LNCaP clone FGC (cell line): Measurements from ENCODE around the gene MAPK14.
A peak's percentile ranks its signal among the peaks of the same experiment; 100 is the strongest.

Experiments
- DNase-seq: peaks from one replicate; pipeline ENCODE4 v3.0.0-alpha.2; 2011; ENCODE audit warnings: low read depth
- H3K4me3 ChIP-seq: 2 replicates; pipeline ENCODE4 v1.5.1; 2011; ENCODE audit warnings: mild to moderate bottlenecking, low read depth, low read length, control low read depth
- TF ChIP-seq, protein P1 (sequence below): IDR thresholded peaks from 2 replicates; pipeline ENCODE4 v1.5.1; 2012; ENCODE audit warnings: mild to moderate bottlenecking; ENCODE audit not compliant: control insufficient read depth, insufficient read depth; ENCODE audit errors: extremely low read depth

Gene MAPK14

DNA sequence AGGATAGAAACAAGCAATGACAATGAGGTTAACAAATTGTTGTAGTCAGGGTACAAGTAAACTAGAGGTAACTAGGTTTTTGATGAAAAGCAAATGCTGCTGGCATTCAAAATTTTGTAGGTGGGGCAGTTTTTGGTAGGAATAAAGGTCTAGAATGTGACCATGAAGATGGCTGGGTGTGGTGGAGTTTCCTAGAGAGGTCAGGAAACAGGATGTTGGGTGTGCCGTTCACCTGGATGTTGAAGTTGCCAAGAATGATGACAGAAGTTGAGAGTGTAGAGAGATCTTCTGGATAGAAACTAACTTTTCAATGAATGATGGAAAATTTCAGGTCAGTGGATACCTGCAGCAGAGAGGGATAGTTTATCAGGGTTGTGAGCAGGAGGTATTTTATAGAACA is 22.7 kb downstream of the MAPK14 start:
- TF ChIP-seq, protein P1, sequence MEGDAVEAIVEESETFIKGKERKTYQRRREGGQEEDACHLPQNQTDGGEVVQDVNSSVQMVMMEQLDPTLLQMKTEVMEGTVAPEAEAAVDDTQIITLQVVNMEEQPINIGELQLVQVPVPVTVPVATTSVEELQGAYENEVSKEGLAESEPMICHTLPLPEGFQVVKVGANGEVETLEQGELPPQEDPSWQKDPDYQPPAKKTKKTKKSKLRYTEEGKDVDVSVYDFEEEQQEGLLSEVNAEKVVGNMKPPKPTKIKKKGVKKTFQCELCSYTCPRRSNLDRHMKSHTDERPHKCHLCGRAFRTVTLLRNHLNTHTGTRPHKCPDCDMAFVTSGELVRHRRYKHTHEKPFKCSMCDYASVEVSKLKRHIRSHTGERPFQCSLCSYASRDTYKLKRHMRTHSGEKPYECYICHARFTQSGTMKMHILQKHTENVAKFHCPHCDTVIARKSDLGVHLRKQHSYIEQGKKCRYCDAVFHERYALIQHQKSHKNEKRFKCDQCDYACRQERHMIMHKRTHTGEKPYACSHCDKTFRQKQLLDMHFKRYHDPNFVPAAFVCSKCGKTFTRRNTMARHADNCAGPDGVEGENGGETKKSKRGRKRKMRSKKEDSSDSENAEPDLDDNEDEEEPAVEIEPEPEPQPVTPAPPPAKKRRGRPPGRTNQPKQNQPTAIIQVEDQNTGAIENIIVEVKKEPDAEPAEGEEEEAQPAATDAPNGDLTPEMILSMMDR, result no peak
- H3K4me3 ChIP-seq, result no peak overlapping the region
- DNase-seq, result no peak

DNA sequence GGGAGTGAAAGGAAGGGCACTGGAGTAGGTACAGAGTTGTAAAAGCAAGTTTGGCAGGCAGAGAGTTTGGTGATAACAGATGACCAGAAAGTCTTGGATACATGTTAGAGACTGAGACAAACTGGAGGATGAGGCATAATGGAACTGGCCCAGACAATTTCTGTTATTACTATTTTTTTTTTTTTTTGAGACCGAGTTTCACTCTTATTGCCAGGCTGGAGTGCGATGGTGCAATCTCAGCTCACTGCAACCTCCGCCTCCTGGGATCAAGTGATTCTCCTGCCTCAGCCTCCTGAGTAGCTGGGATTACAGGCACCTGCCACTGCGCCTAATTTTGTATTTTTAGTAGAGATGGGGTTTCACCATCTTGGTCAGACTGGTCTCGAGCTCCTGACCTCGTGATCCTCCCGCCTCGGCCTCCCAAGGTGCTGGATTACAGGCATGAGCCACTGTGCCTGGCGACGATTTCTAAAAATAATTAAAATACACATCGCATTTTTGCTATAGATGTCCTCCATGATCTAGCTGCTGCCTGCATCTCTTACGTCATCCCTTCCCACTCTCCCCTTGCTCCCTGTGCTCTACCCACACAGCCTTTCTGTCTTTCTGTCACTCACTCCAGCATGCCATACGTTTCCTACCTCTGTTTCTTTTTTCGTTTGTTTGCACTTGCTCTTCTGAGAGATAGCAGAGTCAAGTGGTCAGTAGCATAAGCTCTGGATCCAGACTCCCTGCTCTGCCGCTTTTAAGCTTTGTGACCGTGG is 23.5 kb downstream of the MAPK14 start:
- no peak for DNase-seq
- H3K4me3 ChIP-seq, result no peak overlapping the region
- TF ChIP-seq, protein P1, result no peak

DNA sequence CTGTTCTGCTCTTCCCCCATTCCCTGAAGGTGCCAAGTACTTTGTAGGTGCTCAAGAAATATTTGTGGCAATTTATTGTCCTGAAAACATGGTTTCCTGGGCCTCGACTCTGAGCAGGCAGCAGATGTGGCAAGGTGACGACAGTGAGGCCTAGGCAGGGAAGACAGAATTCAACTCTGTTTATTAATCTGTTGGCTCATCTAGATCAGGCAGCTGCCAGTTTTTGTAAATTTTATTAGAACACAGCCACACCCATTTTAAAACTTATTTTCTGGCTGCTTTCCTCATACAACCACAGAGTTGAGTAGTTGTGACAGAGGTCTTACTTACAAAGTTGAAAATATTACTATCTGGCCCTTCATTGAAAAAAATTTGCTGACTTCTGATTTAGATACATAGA is 24.5 kb downstream of the MAPK14 start:
- DNase-seq, result peak; percentile 71
- TF ChIP-seq, protein P1, result no peak
- H3K4me3 ChIP-seq, result no peak overlapping the region

DNA sequence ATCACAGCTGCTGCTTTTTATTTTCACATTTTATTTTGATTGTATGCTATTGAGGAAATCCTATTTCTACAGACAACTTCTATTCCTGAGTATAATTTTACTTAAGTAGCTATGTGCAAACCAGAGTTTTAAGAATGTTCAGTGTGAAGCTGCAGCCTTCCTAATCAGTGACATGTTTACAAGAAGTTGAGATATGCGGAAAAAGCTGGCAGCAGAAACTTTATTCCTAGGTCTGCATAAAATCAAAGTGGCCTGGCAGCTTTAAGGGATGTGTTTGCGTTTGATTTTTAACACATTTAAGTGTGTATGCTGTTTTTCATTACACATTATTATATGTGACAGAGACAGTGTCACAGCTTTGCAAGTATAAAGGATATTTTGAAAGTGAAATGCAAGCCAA is 26.3 kb downstream of the MAPK14 start:
- no peak for DNase-seq
- TF ChIP-seq, protein P1, result no peak

DNA sequence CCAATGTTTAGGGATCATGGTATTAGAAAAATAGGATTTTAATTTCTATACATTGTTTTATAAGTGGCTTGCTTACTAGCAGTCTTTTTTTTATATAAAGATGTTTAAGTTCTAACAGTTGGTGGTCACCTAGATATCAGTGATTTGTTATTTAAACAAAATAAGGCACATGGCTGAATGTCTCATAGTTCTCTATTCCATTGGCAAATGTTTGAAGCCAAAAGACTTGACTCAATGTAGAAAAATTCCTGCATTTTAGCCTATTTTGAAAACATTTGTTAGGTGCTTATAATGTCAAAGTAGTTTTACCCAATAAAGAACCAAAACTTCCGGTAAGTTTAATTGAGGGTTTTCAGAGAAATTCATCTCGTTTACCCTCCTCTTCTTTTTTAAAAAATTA is 26.8 kb downstream of the MAPK14 start:
- no peak overlapping the region for H3K4me3 ChIP-seq
- no peak for DNase-seq

More for the DNA sequence above, 26.3 kb downstream of the MAPK14 start:
- H3K4me3 ChIP-seq, result no peak overlapping the region

DNA sequence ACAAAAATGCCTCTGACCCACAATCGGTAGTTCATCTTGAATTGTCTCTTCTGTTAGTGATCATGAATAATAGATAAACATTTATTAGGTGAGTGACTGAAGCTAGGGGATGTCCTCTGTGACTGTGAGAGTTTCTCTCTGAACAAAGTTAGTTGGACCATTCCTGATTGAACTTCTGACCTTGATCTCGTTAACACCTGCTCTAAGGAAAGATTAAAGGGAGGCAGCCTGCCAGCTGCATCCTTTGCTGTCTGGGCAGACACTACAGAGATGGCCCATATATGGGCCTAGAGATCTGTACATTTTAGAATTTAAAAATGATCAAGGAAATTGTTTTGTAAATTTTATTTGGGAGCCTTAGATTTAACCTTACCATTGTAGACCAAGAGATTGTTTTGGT is 27.3 kb downstream of the MAPK14 start:
- no peak for DNase-seq
- H3K4me3 ChIP-seq, result no peak overlapping the region
- TF ChIP-seq, protein P1, result no peak

More for the DNA sequence above, 26.8 kb downstream of the MAPK14 start:
- TF ChIP-seq, protein P1, result no peak

DNA sequence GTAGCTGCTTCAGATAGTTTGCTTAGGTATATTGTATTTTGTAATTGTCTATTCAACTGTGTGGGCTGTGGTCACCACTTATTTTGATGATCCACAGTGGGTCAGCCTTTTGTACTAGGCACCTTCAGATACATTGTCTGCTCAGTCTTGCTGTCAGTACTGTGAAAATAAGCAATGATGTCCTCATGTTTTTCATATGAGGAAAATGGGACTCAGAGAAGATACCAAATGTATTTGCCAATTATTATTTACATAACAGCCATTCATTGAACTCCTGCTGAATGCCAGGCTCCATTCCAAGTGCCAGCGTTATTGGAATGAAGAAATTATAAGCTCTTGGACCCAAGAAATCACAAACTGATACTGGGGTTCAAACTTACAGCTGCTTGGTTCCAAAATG is 28.6 kb downstream of the MAPK14 start:
- TF ChIP-seq, protein P1, result no peak
- DNase-seq, result peak; percentile 52
- H3K4me3 ChIP-seq, result no peak overlapping the region
